GDM1 (cell line): ENCODE results near the gene SPRING1.

Source experiments
- DNase-seq: peaks from one replicate; lab custom pipeline; 2025; lab: John Stamatoyannopoulos, UW

SPRING1 gene

DNA sequence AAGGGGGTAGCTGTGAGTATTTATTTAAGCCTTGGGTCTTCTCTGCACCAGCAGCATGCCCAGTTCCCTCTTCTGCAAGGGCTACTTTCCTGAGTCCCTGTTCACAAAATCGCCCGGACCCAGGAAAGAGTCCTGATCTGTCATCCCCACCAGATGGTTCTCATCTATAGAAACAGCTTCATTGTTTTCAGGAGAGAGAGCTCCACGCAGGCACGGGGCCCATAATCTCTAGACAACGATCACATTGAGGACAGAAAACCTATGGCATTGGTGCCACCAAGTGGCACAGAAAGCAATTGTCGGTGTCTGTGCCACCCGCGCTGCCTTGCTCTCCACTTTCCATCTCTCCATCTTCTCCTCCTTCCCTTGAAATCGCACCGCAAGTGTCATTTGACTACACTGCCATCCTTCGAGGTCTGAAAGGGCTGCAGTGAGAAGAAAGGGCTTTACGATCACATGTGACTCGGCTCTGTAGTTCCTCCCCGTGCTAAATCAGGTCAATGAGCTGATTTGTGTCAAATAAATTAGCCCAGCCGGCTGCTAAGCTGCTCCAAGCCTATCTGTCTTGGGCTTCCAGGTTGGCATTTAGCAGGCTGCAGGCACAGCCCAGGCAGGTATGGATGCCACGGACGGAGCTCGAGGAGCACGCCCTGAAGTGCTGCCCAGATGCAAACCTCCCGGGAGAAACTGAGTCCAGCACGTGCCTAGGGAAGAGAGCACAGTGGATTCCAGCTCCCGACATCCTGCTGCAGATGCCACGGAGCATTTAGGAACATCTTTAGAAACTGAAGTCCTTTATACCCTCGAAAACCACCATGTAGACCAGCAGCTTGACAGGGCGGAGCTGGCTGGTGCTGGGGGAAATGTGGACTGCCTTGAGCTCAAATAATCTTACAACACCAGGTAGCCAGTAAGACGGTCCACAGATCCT, 28.8 kb downstream of the SPRING1 start:
- DNase-seq: peak; percentile 36

- no peak for DNase-seq
Observed at GRCh38 chr12:116707751-116708150, 30.1 kb downstream of the SPRING1 start.

GRCh38 chr12:116703214-116703795, 34.6 kb downstream of the SPRING1 start:
- DNase-seq: peak; percentile 29

DNA sequence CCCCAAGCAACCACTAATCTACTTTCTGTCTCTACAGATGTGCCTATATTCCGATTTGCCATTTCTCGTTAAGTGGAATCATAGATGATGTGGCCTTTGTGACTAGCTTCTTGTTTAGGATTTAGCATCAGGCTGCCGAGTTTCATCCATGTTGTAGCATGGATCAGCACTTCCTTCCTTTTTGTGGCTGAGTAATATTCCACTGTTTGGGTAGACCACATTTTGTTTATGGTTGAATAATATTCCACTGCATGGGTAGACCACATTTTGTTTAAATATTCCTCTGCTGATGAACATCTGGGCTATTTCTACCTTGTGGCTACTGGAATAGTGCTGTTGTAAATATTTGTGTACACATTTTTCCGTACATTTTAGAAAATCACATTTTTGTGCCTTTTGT, 36.4 kb downstream of the SPRING1 start:
- no peak for DNase-seq

DNA sequence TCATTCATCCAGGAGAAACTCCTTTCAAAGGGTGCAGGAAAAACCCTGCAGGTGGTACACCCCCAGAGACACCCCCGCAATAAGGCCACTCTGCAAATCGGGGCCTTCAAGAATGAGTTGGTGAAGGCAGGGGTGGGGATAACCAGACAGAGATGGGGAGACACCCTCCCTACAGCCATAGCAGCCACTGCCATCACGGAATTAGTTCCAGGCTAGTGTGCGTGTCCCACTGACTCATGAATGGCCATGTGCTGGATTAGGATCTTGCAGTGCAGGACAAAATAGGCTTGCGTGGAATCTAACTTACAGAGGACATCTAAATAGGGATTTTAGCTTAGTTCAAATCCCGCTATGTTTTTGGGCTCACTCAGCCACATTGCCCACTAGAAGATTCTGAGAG, 37.8 kb downstream of the SPRING1 start:
- no peak for DNase-seq

- no peak for DNase-seq
Observed at GRCh38 chr12:116698554-116699075, 39.3 kb downstream of the SPRING1 start.

DNA sequence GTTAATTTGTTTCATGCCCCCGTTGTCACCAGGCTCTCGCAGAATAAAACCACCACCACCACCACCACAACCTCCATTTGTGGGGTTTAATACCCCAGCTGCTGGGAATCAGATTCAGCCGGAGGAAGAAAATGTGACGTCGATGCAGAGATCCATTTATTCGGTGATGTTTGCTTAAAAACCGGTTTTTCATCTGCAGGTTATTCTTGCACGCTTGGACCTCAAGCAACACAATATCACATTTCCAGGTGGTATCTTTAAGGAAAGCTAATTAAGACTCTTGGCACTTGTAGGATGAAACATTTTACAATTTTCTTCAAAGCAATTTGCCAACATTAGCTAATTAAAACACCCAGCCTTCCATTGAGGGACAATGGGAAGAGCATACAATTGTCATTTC, 39.8 kb downstream of the SPRING1 start:
- no peak for DNase-seq

- DNase-seq: no peak
Observed at GRCh38 chr12:116697716-116698115, 40.2 kb downstream of the SPRING1 start.

GRCh38 chr12:116697305-116697704, 40.6 kb downstream of the SPRING1 start:
- peak; percentile 65 for DNase-seq

GRCh38 chr12:116695464-116695725, 42.5 kb downstream of the SPRING1 start:
- no peak for DNase-seq

- DNase-seq: no peak
Observed at GRCh38 chr12:116694653-116695463, 43.0 kb downstream of the SPRING1 start.

- DNase-seq: no peak
Observed at GRCh38 chr12:116693286-116694227, 44.3 kb downstream of the SPRING1 start.

DNA sequence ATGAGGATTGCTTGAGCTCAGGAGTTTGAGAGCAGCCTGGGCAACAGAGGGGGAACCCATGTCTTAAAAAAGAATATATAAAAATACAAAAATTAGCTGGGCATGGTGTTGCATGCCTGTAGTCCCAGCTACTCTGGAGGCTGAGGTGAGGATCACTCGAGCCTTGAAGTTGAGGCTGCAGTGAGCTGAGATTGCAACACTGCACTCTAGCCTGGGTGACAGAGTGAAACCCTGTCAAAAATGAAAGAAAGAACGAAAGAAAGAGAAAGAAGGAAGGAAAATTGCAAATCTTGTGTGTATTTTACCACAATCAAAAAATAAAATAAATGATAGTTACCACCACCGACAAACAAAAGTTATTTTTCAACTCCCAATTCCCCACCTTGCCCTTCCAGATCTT, 45.3 kb downstream of the SPRING1 start:
- DNase-seq: no peak

- no peak for DNase-seq
Observed at GRCh38 chr12:116691636-116692035, 46.2 kb downstream of the SPRING1 start.

DNA sequence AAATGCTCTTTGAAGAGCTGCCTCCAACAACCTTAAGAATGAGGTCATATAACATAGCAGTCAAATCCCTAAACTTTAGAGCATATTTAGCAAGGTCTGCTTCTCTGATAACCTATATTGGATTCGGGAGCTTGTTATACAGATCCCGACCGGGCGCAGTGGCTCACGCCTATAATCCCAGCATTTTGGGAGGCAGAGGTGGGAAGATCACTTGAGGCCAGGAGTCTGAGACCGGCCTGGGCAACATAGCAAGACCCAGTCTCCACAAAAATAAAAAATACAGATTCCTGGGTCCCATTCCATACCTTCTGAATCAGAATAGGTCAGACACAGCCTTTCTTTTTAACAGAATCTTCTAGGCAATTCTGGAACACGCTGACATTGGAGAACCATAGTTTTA, 46.7 kb downstream of the SPRING1 start:
- DNase-seq: no peak

DNA sequence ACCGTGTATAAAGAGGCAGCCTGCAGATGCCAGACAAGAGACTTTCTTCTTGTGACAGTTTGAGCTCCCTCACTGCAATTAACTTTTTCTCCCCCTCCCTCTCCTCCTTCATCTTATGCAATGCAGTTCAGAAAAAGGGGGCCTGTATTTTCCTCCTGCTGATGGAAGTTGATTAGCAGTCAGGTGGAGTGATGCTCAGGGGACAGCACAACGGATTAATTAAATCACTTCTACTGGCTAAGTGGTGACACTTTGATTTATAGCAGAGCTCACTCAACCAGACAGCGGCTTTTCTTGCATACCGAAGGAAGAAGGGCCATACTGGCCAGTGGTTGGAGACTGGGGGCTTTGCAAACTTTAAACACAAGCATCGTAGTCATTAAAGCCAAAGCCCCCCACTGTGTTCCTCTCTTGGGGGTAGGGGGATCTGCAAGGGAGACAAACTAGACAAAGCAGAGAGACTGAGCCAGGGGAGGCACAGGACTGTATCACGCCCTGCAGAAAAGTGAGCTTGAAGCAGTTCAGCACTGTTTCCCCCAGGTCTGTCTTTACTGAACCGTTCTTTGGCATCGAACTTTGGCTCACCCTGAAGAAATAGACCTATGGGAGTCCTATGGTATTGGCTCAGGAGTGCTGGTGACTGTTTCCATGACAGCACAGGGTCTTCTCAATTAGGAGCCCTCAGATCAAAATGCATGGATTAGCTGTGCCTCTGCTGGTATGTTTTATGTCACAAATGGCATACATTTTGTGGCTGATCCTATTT, 47.7 kb downstream of the SPRING1 start:
- DNase-seq: no peak

DNA sequence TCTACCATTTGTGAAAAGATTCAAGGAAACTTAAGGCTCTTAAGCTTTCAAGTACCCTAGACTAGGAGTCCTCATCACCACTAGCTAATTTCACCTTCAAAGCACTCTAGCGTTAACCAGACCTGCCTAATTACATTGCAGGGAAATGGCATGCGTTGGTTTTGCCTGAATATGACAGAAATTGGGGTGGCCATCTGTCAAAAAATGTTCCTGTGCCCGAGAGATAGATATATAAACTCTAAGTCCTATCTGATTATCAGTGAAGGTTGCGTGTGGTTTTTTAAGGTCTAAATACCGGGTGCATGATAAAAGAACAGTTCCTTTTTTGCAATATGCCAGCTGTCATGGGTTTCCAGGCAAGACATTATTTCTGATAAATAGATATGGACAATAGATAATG, 48.3 kb downstream of the SPRING1 start:
- peak; percentile 9 for DNase-seq
